Measurements from ENCODE around the gene MRTO4. TPM values are rescaled to one million over a fixed set of nuclear protein-coding genes. Genes with fewer than 3 reads are reported as not detected.
"Not testable (repeated sequence)": the region's sequence is repeated elsewhere in the genome, so short reads cannot be mapped to it uniquely, and the experiment has no call there.

MRTO4 gene
- total RNA-seq, 1 donor from 2014 or later = 47.2 TPM

DNA sequence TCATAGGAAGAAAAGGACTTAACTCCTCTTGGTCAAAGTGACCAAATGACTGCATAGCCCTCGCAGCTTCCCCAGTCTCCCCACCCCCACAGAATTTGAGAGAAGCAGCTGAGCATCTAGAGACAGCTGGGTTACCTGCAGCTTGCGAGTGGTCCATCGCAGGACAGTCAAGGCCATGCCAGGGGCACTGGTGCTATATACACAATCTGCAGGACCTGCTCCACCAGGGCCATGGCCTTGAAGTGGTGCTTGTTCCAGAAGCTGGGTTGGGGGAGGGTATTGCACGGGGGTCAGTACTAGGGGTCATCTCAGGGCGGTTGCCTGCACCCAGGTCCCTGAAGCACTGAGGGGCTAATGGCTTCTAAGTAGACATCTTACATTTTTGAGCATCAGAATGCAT is 10.4 kb downstream of the MRTO4 start:
- H3K4me3 ChIP-seq (ENCODE audit: low read depth, low read length) = no peak overlapping the region
- TF ChIP-seq, protein P1, sequence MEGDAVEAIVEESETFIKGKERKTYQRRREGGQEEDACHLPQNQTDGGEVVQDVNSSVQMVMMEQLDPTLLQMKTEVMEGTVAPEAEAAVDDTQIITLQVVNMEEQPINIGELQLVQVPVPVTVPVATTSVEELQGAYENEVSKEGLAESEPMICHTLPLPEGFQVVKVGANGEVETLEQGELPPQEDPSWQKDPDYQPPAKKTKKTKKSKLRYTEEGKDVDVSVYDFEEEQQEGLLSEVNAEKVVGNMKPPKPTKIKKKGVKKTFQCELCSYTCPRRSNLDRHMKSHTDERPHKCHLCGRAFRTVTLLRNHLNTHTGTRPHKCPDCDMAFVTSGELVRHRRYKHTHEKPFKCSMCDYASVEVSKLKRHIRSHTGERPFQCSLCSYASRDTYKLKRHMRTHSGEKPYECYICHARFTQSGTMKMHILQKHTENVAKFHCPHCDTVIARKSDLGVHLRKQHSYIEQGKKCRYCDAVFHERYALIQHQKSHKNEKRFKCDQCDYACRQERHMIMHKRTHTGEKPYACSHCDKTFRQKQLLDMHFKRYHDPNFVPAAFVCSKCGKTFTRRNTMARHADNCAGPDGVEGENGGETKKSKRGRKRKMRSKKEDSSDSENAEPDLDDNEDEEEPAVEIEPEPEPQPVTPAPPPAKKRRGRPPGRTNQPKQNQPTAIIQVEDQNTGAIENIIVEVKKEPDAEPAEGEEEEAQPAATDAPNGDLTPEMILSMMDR (conservative IDR thresholded peaks at IDR 0.05; ENCODE audit: low read depth, low read length) = no peak
- DNase-seq (ENCODE audit: low read depth) = no peak

DNA sequence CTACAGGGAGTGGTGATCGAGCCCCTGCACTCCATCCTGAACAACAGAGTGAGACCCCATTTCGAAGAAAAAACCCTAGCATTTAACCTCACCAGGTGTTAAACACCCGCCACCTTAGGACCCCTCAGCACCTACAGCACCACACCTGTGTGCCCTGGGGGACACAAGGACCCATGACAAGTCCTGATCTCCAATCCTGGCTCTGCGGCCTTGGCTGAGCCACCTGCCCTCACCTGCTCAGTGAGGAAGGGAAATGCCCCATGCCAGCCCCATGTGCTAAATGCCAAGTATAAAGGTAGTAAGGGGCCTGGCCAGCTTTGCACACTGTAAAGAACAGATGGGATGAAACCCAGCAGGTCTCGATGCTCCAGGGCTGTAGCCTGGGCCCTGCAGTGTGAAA is 11.1 kb downstream of the MRTO4 start:
- H3K4me3 ChIP-seq (ENCODE audit: low read depth, low read length) = no peak overlapping the region
- DNase-seq (ENCODE audit: low read depth) = no peak
- TF ChIP-seq, protein P1 (conservative IDR thresholded peaks at IDR 0.05; ENCODE audit: low read depth, low read length) = no peak

DNA sequence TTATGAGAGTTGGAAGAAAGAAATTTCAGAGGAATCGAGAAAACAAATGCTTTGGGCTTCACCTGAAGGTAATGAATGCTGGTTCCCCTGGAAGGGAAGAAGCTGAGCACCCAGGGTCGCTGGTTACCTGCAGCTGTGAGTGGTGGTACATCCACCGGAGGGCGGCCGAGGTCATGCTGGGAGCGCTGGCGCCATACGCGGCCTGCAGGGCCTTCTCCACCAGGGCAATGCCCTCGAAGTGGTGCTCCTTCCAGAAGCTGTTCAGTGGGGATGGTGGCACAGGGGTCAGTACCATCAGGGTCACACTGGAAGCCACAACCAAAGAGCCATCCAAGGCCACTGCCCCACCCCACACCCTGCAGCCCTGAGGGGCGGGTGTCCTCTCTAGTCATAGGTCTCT is 16.8 kb downstream of the MRTO4 start:
- TF ChIP-seq, protein P1 (conservative IDR thresholded peaks at IDR 0.05; ENCODE audit: low read depth, low read length) = no peak
- H3K4me3 ChIP-seq (ENCODE audit: low read depth, low read length) = no peak overlapping the region
- no peak for DNase-seq (ENCODE audit: low read depth)

DNA sequence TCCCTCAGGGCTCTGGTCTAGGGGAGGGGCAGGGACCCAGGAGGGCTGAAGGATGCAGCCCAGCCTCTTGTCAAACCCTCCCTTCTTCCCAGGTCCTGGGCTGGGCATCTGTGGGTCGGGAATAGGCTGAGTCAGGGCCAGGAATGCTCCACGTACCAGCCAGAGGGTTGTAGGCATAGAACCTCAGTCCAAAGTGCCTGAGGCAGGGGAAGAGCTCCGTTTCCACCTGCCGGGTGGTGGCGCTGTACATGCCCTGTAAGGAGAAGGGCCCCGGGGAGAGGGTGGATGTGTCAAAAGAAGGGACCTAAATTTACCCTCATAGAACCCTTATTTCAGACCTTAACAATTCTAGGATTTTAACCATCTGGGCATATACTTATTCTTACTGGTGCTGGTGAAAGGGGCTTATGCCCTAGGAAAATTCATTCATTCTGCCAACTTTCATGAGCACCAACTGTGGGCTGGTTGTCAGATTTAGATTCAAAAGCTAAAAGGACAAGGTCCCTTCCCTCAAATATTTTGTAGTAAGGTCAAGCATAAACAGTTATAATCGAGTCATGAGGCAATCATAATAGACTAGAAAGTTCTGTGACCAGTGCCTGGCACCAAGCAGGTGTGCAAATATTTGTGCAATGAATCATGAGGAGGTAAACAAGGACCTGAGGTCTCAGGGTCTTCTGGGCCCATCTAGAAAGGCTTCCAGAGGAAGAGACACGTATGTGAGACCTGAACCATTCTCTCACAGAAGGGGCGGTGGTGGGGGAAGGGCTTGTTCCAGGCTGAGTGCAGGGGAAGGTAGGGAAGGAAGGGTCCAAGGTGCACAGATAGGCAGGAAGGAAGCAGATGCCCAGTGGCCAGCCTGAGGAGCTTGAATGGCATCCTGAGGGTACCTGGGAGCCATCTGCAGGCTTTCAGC is 18.1 kb downstream of the MRTO4 start:
- DNase-seq (ENCODE audit: low read depth); H3K4me3 ChIP-seq (ENCODE audit: low read depth, low read length): not testable (repeated sequence)
- TF ChIP-seq, protein P1 (conservative IDR thresholded peaks at IDR 0.05; ENCODE audit: low read depth, low read length) = peak; percentile 24

DNA sequence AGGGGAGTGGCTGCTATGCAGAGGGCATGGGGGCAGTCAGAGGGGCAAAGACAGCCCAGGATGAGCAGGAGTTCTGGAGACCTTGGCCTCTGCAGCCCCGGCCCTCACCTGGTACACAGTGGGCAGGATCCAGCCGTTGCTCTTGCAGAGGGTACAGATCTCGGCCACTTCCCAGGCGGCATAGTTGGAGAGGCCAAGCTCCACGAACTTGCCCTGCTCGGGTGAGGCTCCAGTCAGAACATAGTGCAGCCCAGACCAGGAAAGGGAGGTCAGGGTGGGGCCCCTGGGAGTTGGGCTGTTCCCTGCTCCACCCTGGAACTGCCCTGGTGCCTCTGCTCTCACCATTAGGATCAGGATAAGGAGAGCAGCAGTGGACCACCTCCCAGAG is 18.7 kb downstream of the MRTO4 start:
- not testable (repeated sequence) for H3K4me3 ChIP-seq (ENCODE audit: low read depth, low read length); DNase-seq (ENCODE audit: low read depth)

DNA sequence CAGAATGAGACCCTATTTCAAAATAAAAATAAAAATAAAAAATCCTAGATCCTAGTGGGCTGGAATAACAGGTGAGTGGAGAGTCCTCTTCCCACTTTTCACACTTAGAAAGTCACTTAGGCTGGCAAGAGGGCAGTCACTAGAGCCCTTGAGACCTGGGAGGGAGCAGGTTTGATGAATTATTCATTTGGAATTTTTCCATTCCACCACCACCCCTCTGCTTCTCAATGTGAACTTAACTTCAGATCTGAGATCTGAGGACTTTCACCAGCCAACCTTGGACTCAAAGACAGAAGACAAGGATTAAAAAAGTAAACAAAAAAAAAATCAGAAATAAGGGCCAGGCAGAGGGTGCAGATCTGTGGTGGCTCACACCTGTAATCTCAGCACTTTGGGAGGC is 20.5 kb downstream of the MRTO4 start:
- no peak overlapping the region for H3K4me3 ChIP-seq (ENCODE audit: low read depth, low read length)
- no peak for DNase-seq (ENCODE audit: low read depth)
- TF ChIP-seq, protein P1 (conservative IDR thresholded peaks at IDR 0.05; ENCODE audit: low read depth, low read length) = no peak

DNA sequence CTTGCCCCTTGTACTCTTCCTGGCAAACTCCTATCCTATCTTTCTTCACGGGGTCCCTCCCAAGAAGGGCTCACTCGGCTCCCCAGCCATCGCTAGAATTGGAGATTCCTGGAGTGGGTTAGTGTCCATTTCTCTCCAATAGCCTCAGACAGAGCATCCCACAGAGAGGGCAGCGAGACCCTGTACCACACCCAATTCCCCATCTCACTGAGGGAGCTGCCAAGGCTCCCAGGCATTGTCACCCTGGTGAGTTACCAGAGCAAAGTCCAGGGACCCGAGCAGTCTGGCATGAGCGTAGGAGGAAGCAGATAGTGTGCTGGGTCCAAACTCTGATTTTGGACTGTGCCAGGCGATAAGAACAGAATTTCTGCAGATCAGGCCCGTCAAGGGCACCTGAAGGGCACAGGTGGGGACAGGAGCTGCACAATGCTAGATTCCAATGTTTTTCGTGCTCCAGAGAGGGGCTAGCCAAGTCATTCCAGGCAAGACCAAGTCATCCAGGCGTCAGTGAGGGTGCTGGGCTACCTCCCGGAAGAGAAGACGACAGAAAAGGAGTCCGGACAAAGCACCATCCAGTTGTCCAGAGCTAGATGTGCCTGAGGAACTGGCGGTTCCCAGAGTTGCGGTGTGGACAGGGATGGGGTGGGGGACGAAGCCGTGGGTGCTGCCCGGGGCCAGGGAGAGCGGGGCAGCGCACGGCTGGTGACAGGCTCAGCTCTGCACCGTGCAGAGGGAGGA is 21.7 kb downstream of the MRTO4 start:
- TF ChIP-seq, protein P1 (conservative IDR thresholded peaks at IDR 0.05; ENCODE audit: low read depth, low read length) = no peak
- peak overlapping the region; percentile 16 for H3K4me3 ChIP-seq (ENCODE audit: low read depth, low read length)
- no peak for DNase-seq (ENCODE audit: low read depth)

DNA sequence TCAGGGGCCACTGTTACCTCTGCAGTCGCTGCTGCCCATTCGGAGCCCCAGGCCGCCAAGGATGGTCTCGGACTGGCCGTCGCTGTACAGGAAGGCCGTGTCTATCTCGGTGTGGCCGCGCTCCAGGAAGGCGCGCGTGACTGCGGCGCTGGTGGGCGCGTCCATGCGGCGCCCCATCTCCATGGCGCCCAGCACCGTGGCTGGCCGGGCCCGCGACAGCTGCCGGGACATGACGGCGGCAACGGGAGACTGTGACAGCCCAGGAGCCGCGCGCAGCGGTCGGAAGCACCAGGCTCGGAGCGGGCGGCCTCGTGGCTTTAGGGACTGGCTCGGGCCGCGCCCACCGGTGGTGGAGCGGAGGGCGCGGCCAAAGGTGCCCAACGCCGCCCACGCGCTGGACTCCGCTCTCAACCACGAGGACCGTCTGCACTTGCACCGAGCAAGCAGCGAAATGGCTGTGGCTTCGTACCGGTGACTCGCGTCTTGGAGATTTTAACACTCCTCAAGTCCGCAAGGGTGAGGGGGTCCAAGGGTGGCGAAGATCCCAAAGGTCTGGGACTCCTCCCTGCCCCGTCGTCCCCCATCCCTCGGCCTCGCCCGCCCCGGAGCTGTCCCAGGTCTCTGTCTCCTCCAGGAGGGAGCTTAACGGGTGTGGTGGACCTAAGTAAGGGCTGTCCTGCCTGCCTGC is 22.4 kb downstream of the MRTO4 start:
- H3K4me3 ChIP-seq (ENCODE audit: low read depth, low read length) = peak overlapping the region; percentile 24
- not testable (repeated sequence) for DNase-seq (ENCODE audit: low read depth)
